Dendritic cell treated with granulocyte-macrophage colony-stimulating factor and Interleukin-4, amounts not matched to agents 40 ng/mL and 50 ng/mL, for 4 days (primary cell): ENCODE data around the gene COCH.

Experiments
- H3K27ac Mint-ChIP-seq: one replicate; pipeline ENCODE4 v1.8.0; 2022; ENCODE audit warnings: mild to moderate bottlenecking, mixed read lengths
- H3K27me3 Mint-ChIP-seq: one replicate; pipeline ENCODE4 v1.8.0; 2022; ENCODE audit warnings: mild to moderate bottlenecking, mixed read lengths
- H3K36me3 Mint-ChIP-seq: one replicate; pipeline ENCODE4 v1.8.0; 2022; ENCODE audit warnings: low read depth, mixed read lengths
- H3K4me1 Mint-ChIP-seq: one replicate; pipeline ENCODE4 v1.8.0; 2022; ENCODE audit warnings: low read depth, mixed read lengths
- H3K4me3 Mint-ChIP-seq: one replicate; pipeline ENCODE4 v1.8.0; 2022; ENCODE audit warnings: mild to moderate bottlenecking, moderate library complexity, mixed read lengths
- H3K9me3 Mint-ChIP-seq: one replicate; pipeline ENCODE4 v1.8.0; 2022; ENCODE audit warnings: mixed read lengths
- intact Hi-C: fragments of 100-400 bp; cut with micrococcal nuclease; formaldehyde crosslinking; loops from one replicate; pipeline ENCODE4 v1.15.0; 2022

Gene COCH

DNA sequence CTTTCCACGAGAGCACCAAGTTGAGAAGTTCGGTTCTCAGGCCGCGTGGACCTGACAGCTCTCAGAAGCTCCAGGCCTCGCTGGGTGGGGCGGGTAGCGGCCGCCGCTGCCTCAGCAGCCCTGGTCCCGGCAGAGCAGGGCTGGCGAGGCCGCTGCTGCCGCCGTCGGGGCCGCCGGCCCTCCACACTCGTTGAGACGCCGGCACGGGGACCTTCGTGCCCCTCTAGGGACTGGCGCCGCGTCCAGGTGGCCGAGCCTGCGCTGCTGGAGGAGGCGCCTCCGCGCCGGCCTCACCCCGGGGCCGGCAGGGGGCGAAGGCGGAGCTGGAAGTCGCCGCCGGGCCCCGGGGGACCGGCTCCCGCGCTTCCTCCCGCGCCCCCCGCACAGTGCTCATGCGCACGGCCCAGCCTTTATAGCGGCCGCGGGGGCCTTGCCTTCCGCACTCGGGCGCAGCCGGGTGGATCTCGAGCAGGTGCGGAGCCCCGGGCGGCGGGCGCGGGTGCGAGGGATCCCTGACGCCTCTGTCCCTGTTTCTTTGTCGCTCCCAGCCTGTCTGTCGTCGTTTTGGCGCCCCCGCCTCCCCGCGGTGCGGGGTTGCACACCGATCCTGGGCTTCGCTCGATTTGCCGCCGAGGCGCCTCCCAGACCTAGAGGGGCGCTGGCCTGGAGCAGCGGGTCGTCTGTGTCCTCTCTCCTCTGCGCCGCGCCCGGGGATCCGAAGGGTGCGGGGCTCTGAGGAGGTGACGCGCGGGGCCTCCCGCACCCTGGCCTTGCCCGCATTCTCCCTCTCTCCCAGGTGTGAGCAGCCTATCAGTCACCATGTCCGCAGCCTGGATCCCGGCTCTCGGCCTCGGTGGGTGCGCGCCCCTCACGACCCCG lies at the start of gene COCH:
Gene COCH, plus strand, starts transcription at position 440 of the 879 bp plus-strand sequence. Its CDS starts 380 bp downstream, at position 820.
- H3K27me3 Mint-ChIP-seq = peaks cover 41% of the 10 kb centered on the region
- no peaks in the 10 kb centered on the region for H3K9me3 Mint-ChIP-seq
- H3K36me3 Mint-ChIP-seq = no peaks in the 10 kb centered on the region
- intact Hi-C loops = no loop called here
- H3K27ac Mint-ChIP-seq = peak within 1 kb of the TSS; percentile 19
- peak within 1 kb of the TSS; percentile 86 for H3K4me3 Mint-ChIP-seq
- peaks cover 20% of the 10 kb centered on the region for H3K4me1 Mint-ChIP-seq

DNA sequence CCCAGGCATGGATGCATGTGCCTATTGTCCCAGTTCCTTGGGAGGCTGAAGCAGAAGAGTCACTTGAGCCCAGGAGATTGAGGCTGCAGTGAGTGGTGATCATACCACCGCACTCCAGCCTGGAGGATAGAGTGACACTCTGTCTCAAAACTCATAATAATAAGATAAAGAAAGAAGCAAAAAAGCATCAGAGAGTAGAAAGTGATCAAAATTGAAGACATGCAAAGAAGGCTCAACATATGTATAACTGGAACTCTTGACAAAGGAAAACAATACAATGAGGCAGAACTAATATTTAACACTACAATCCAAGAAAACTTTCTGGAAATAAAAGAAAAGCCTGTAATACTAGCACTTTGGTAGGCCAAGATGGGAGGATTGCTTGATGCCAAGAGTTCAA lies 48.3 kb upstream of the COCH start:
- Mint-ChIP-seq H3K27me3 (no peaks in the 10 kb centered on the region), H3K27ac (no peak overlapping the region), H3K4me3 (no peak overlapping the region), H3K36me3 (peaks cover 6% of the 10 kb centered on the region), H3K4me1 (no peaks in the 10 kb centered on the region), H3K9me3 (peaks cover 31% of the 10 kb centered on the region)
- intact Hi-C loops = no loop called here

- intact Hi-C loops = no loop called here
- H3K4me1 Mint-ChIP-seq = no peaks in the 10 kb centered on the region
These were observed 44.5 kb upstream of the COCH start for GRCh38 chr14:30829853-30830252.

DNA sequence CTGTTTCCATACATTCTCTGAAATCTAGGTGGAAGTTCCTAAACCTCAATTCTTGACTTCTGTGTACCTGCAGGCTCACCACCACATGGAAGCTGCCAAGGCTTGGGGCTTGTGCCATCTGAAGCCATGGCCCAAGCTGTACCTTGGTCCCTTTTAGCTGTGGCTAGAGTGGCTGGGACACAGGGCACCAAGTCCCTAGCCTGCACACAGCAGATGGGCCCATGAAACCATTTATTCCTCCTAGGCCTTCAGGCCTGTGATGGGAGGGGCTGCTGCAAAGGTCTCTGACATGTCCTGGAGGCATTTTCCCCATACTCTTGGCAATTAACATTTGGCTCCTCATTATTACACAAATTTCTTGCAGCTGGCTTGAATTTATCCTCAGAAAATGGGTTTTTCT lies 40.0 kb upstream of the COCH start:
- Mint-ChIP-seq H3K4me3 (no peak overlapping the region), H3K36me3 (no peaks in the 10 kb centered on the region), H3K9me3 (peaks cover 23% of the 10 kb centered on the region), H3K27ac (no peak overlapping the region), H3K4me1 (no peaks in the 10 kb centered on the region), H3K27me3 (no peaks in the 10 kb centered on the region)
- intact Hi-C loops = no loop called here

More at GRCh38 chr14:30829853-30830252, 44.5 kb upstream of the COCH start:
- peaks cover 6% of the 10 kb centered on the region for H3K36me3 Mint-ChIP-seq
- peaks cover 42% of the 10 kb centered on the region for H3K9me3 Mint-ChIP-seq
- H3K27me3 Mint-ChIP-seq = no peaks in the 10 kb centered on the region
- no peak overlapping the region for H3K4me3 Mint-ChIP-seq
- no peak overlapping the region for H3K27ac Mint-ChIP-seq

DNA sequence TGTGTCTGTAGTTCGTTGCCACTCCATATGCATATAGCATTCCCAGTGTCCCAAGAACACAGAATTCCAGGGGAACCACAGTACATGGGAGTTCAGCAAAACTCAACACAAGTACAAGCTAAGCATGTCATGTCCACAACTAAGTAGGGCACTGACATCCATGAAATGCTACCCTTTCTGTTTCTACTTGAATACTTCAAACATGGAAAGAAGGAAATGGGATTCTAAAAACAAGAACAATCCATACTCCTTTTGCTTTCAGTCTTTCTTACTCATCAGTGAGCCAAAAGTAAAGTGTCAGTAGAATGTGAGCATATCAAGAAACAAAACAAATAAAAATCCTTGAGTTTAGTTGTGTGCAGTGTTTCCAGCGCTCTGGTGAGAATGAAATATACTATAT lies 36.0 kb upstream of the COCH start:
- Mint-ChIP-seq H3K4me1 (no peaks in the 10 kb centered on the region), H3K27me3 (no peaks in the 10 kb centered on the region), H3K4me3 (no peak overlapping the region), H3K9me3 (peaks cover 20% of the 10 kb centered on the region), H3K27ac (no peak overlapping the region), H3K36me3 (no peaks in the 10 kb centered on the region)
- intact Hi-C loops = no loop called here

DNA sequence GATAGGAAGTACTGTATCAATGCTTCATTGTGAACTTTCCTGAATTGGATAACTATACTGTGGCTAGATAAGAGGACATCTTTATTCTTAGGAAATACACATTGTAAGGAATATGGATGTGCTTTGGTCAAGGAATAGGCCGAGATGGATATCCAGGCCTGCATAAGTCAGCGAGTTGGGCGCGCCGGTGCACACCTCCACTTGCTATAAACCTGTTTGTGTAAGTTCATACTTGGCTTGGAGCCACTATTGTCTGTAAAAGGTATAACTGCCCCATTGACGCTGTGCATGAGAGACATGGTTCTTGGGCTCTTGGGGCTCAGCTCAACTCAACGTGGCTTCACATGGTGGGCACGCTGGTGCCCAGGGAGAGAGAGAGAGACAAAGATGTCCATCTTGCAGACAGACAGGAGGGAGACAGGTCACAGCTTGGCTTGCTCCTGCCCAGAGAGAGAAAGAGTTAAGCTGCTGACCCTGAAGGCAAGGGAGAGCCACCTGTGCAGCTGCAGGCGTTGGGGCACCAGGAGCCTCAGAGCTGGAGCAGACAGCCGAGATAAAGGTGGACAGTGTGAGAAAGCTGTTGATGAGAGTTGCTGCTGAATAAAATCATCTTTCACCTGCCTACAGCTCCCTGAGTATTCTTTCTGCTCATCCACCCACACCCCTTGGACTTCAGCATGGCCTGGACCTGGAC lies 34.1 kb upstream of the COCH start:
- intact Hi-C loops = no loop called here
- no peaks in the 10 kb centered on the region for H3K27me3 Mint-ChIP-seq
- peaks cover 3% of the 10 kb centered on the region for H3K4me1 Mint-ChIP-seq
- H3K4me3 Mint-ChIP-seq = no peak overlapping the region
- H3K27ac Mint-ChIP-seq = no peak overlapping the region
- H3K9me3 Mint-ChIP-seq = peaks cover 2% of the 10 kb centered on the region
- no peaks in the 10 kb centered on the region for H3K36me3 Mint-ChIP-seq

DNA sequence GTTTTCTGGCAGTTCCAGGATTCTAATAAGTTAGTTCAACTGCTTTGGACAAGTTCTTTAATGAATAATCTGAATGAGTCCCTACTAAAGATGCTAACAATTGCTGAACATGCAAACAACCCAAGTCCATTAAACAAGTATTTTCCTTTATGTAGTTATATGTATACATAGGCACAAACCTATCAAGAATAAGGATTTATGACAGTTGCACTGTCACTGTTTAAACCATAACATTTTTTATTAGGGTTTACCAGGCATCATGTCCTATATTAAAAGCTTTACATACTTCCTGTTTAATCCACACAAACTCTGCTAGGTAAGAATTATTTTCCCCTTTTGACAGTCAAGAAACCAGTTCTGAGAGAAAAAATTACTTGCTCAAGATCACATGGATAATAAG lies 31.9 kb upstream of the COCH start:
- no peak overlapping the region for H3K4me3 Mint-ChIP-seq
- no peaks in the 10 kb centered on the region for H3K27me3 Mint-ChIP-seq
- H3K27ac Mint-ChIP-seq = no peak overlapping the region
- peaks cover 5% of the 10 kb centered on the region for H3K4me1 Mint-ChIP-seq
- H3K36me3 Mint-ChIP-seq = no peaks in the 10 kb centered on the region
- H3K9me3 Mint-ChIP-seq = no peaks in the 10 kb centered on the region
- intact Hi-C loops = no loop called here

DNA sequence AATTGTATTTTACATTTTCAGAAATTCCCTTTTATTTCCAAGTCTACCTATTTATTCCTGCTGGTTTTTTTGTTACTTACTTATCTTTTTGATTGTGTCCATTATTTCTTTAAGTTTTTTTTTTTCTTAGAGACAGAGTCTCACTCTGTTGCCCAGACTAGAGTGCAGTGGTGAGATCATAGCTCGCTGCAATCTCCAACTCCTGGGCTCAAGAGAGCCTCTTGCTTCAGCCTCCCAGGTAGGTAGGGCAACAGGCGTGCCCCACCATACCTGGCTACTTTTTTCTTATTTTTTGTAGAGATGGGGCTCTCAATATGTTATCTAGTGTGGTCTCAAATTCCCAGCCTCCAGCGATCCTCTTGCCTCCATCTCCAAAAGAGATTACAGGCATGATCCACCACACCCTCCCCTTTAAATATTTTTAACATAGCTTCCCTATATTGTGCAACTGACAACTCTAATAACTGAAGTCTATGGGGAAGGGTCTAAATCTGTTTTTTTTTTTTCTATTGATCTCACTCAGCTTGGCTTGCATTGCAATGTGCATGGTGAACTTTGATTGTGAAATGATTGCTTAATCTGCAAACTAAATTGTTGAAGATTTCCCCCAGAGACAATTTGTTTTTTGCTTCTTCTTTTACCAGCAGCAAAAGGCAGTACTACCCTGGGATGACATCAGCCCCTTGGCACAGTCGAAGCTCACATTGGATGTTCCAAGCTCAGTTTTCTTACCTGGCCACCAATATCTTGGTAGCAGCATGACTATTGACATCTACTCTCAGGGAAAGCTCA lies 25.7 kb upstream of the COCH start:
- peak overlapping the region; percentile 68 for H3K27ac Mint-ChIP-seq
- no peak overlapping the region for H3K4me3 Mint-ChIP-seq
- H3K27me3 Mint-ChIP-seq = no peaks in the 10 kb centered on the region

DNA sequence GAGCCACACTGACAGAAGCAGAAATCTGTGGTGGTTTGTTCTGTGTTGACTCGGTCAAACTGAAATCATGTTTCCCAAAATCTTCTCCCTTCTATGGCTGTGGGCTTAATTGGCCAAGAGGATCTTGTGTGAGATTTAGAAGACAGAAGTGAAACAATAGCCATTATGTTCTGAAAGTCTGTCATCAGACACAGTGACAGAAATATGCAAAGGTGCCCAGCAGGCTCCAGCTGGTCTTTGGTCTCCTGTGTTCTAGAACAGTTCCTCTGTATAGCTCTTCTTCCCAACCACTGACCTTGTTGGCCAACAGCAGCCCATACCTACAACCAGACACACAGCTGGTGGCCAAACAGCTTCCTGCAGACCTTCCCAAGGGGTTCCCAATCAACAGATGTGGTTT lies 25.0 kb upstream of the COCH start:
- no peak overlapping the region for H3K4me3 Mint-ChIP-seq
- peaks cover 32% of the 10 kb centered on the region for H3K4me1 Mint-ChIP-seq
- H3K27ac Mint-ChIP-seq = peak overlapping the region; percentile 68
- H3K36me3 Mint-ChIP-seq = no peaks in the 10 kb centered on the region
- intact Hi-C loops = no loop called here
- H3K9me3 Mint-ChIP-seq = no peaks in the 10 kb centered on the region
- no peaks in the 10 kb centered on the region for H3K27me3 Mint-ChIP-seq

More for the DNA sequence above, 25.7 kb upstream of the COCH start:
- Mint-ChIP-seq H3K9me3 (no peaks in the 10 kb centered on the region), H3K36me3 (no peaks in the 10 kb centered on the region), H3K4me1 (peaks cover 32% of the 10 kb centered on the region)
- intact Hi-C loops = no loop called here

- no peaks in the 10 kb centered on the region for H3K27me3 Mint-ChIP-seq
- intact Hi-C loops = no loop called here
- no peaks in the 10 kb centered on the region for H3K9me3 Mint-ChIP-seq
- no peaks in the 10 kb centered on the region for H3K36me3 Mint-ChIP-seq
- peaks cover 36% of the 10 kb centered on the region for H3K4me1 Mint-ChIP-seq
- no peak overlapping the region for H3K4me3 Mint-ChIP-seq
- H3K27ac Mint-ChIP-seq = peak overlapping the region; percentile 68
These were observed 24.4 kb upstream of the COCH start for GRCh38 chr14:30849983-30850382.

DNA sequence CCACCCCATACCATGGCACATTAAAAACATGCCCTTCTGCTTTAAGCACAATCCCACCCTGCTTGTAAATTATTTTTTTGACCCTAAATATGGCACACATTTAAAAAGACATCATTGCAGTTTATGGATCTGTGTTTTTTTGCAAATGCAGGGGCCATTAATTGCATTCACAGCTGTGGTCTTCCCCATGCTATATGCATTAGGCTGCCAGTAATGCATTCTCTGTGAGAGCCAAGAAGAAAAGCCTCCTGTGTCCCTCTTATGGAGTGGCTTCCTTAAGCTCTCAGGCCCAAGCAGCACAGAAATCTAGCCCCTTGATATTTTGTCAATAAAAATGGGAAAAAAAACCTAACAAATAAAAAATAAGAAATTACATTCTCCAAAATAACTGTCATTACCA lies 20.4 kb upstream of the COCH start:
- Mint-ChIP-seq H3K4me3 (no peak overlapping the region), H3K36me3 (no peaks in the 10 kb centered on the region), H3K27me3 (no peaks in the 10 kb centered on the region), H3K4me1 (peaks cover 30% of the 10 kb centered on the region), H3K27ac (no peak overlapping the region), H3K9me3 (no peaks in the 10 kb centered on the region)
- intact Hi-C loops = no loop called here

DNA sequence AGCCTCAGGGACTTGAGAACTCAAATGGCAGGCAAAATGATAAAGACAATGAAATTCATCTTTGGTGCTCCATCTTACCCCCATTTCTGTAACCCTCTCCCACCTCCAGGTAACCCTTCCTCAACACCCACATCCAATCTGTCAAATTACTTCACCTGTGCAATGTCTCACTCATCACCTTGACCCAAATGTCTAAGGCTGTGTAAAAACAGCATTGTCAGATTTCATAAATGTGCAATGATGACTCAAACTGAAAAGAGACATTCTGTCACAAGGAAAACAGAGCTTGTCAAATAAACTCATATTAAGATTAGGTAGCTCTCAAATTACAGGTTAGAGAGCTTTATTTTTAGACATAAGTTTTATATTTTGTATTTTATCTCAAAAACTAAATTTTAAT lies 19.9 kb upstream of the COCH start:
- H3K27me3 Mint-ChIP-seq = no peaks in the 10 kb centered on the region
- H3K27ac Mint-ChIP-seq = no peak overlapping the region
- peaks cover 25% of the 10 kb centered on the region for H3K4me1 Mint-ChIP-seq
- intact Hi-C loops = no loop called here
- no peaks in the 10 kb centered on the region for H3K36me3 Mint-ChIP-seq
- H3K4me3 Mint-ChIP-seq = no peak overlapping the region
- H3K9me3 Mint-ChIP-seq = no peaks in the 10 kb centered on the region

DNA sequence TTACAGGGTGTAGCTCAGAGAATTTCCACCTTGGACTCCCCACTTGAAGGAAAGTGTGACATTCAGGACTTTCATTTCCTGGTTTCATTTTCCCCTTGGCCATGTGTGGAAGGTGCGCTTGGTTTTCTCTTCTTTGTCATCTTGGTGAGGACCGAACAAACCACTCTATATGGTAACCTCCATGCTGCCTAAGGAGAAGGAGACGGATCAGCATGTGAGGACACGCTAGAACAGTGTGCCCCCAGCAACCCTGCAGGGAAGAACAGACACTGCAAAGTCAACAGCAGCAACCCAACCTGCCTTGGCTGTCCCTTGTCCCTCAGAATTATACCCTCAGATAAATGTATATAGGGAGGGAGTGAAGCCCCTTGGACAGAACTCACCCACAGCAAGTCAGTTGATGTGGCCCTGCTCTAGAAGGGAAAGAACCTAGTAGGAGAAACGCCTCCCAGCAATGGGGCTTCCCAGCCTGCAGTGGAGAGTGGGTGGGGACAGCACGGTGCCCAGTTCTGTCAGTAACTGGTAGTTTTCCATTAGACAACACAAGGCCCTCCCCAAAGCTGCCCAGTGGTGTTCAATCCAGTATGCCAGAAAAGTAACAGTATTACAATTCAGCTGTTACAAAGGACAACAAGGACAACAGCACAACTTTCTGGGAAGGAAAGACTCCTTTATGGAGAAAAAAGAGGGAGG lies 18.9 kb upstream of the COCH start:
- intact Hi-C loops = no loop called here
- Mint-ChIP-seq H3K36me3 (no peaks in the 10 kb centered on the region), H3K9me3 (no peaks in the 10 kb centered on the region), H3K4me3 (no peak overlapping the region), H3K4me1 (peaks cover 17% of the 10 kb centered on the region), H3K27me3 (no peaks in the 10 kb centered on the region), H3K27ac (no peak overlapping the region)
